Measurements from ENCODE around the gene CBFA2T2.
A peak's percentile ranks its signal among the peaks of the same experiment; 100 is the strongest.
"Not testable (repeated sequence)": the region's sequence is repeated elsewhere in the genome, so short reads cannot be mapped to it uniquely, and the experiment has no call there.

The CBFA2T2 gene

GRCh38 chr20:33551778-33552177 is 61.9 kb downstream of the CBFA2T2 start:
- no peak for DNase-seq

GRCh38 chr20:33552519-33552918 is 62.6 kb downstream of the CBFA2T2 start:
- DNase-seq: no peak

- DNase-seq: no peak
These were observed 63.6 kb downstream of the CBFA2T2 start for GRCh38 chr20:33553516-33553915.

- peak; percentile 92 for DNase-seq
These were observed 65.1 kb downstream of the CBFA2T2 start for GRCh38 chr20:33554914-33555420.

- DNase-seq: no peak
These were observed 65.9 kb downstream of the CBFA2T2 start for GRCh38 chr20:33555755-33556154.

DNA sequence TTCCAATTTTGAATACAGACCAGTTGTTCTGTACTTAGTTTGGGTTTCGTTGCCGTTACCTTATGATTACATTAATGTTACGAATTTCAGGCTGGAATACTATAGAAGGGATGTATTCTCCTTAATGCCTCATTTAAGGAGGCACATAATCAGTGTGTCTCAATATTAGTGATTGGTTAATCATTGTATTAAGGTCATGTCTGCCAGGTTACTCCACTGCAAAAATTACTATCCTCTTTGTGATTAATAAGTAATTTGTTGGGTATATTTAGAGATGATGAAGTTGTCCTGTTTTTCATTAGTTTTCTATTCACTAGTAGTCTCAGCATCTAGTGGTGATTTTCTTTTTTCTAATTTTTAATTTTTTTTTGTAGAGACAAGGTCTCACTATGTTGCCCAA is 66.3 kb downstream of the CBFA2T2 start:
- DNase-seq: no peak

- no peak for DNase-seq
These were observed 68.7 kb downstream of the CBFA2T2 start for GRCh38 chr20:33558348-33559144.

- no peak for DNase-seq
These were observed 69.3 kb downstream of the CBFA2T2 start for GRCh38 chr20:33559212-33559611.

DNA sequence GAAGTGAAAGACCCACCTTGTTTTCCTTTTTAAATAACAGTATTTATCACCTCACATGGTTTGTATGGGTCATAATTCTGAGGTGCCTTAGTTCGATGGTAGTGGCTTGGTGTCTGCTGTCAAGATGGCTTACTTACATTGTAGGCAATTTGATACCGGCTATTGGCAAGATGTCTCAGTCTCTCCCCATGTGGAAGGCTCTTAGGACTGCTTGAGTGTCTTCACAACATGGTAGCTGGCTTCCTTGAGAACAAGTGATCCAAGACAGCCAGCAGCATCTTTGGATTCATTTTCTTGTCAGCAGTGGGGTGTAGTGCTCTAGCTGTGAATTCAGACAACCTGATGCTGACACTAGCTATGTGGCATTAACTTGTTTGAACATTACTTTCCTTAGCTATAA is 70.1 kb downstream of the CBFA2T2 start:
- no peak for DNase-seq

DNA sequence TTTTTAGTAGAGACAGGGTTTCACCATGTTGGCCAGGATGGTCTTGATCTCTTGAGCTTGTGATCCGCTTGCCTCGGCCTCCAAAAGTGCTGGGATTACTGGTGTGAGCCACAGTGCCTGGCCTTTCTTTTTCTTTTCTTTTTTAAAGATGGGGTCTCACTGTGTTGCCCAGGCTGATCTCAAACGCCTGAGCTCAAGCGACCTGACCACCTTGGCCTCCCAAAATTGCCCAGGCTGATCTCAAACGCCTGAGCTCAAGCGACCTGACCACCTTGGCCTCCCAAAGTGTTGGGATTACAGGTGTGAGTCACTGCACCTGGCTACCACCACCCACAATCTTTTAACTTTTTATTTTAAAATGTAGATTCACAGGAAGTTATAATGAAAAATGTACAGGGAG is 71.2 kb downstream of the CBFA2T2 start:
- DNase-seq: not testable (repeated sequence)

GRCh38 chr20:33561692-33562601 is 72.1 kb downstream of the CBFA2T2 start:
- DNase-seq: peak; percentile 75

DNA sequence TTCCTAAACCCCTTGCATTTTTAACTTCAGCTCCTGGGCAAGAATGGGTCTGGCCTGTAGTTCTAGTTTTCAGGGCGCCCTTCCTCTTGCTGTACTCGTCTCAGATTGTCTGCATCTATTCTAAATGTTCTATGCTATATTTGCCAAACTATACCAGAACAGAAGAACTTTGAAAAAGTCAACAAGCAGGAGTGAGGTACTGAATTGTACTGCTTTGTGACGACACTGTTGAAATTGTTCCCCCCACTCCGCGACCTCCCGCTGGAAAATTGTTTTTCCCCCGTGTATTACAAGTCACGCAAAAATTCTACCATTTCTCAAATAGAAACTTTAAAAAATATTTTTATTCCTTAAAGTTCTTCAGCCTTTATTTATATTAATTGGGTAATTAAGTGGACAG is 73.9 kb downstream of the CBFA2T2 start:
- no peak for DNase-seq

DNA sequence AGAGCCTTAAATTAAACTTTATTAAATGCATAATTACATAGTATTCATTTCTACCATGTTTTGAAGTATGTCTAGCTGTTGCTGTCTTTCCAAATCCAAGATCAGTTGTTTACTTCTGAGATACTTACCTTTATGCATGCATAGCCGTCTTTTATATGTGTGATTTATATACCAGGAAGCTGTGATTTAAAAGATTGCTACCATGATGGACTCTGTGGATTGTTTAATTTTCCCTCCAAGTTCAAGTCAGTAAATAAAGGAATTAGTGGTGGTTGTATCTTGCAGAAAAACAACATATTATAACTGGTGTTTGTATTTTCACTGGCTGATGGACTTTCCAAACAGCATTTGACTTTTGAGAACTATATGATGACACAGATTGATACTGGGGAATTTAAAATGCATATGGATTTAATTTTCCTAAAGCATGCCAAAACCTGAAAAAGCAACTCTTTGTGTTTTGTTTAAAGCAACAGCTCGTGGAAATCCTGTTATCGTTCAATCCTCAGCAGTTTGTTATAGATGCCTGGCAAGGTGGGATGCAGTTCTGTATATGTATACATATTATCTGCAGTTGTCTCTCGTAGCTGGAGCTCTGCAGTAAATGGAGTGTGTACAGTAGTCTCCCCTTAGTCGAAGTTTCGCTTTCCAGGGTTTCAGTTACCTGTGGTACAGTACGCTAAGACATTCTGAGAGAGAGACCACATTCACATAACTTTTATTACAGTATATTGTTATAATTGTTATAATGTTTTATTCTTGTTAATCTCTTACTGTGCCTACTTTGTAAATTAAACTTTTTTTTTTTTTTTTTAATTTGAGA is 77.1 kb downstream of the CBFA2T2 start:
- DNase-seq: no peak

GRCh38 chr20:33567949-33568348 is 78.1 kb downstream of the CBFA2T2 start:
- DNase-seq: no peak

DNA sequence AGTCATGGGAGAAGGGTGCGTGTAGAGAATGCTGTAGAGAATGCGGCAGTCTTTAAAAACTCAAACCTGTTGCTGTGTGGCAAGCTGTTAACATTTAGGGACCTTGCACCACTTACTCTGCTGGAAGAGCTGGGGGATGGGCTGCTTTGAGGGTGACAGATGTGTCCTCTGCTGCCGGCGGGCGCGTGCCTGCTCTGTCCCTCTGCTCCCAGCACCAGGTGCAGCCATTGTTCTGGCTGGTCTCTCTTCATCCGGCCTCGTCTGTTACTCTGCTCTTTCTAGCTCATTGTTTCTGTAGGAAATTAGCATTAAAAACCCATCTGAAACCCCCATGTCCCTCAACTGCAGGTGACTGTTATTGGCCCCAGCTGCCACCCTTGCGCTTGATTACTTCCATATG is 78.5 kb downstream of the CBFA2T2 start:
- no peak for DNase-seq

DNA sequence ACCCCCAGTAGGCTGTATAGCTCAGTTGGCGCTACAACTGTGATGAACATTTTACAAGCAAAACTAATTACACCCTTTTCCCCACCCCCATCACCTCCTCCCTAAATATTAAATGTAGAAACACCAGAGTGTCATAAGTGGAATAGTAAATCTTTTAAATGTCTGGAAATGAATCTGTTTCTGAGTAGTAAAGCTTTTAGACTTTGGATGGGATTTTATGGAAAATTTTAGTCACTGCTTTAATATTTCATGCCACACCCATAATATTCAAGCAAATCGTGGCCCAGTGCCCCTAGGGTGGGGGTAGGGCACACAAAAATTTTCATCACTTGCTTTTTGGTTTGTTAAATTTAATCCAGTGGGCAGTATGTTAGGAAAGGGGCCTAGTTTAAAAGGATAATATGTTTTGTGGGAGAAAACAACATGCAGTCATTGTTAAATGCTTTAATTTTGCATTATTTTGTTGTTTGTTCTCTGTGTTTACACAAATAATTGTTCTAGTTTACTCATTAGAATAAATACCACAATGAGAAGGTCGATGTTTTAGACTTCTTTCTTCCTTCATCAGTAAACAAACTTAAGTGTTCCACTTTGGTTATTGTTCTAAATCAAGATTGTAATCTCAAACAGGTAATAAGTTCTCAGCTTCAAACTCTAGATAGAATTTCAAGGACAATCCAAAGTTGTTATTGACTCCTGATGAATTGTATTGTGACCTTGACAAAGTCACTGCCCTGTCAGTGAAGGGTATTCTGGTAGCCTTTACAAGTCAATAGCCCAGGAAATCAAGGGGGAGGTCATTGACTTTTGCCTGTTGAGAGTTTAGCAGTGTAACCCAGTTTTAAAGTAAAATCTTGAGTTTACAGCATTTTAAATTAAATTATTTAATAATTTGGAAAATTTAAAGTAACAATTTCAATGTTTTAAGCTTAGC is 79.2 kb downstream of the CBFA2T2 start:
- DNase-seq: peak; percentile 36

- no peak for DNase-seq
These were observed 80.0 kb downstream of the CBFA2T2 start for GRCh38 chr20:33569802-33570391.

GRCh38 chr20:33570743-33571142 is 80.8 kb downstream of the CBFA2T2 start:
- no peak for DNase-seq

- not testable (repeated sequence) for DNase-seq
These were observed 83.4 kb downstream of the CBFA2T2 start for GRCh38 chr20:33573268-33573667.

DNA sequence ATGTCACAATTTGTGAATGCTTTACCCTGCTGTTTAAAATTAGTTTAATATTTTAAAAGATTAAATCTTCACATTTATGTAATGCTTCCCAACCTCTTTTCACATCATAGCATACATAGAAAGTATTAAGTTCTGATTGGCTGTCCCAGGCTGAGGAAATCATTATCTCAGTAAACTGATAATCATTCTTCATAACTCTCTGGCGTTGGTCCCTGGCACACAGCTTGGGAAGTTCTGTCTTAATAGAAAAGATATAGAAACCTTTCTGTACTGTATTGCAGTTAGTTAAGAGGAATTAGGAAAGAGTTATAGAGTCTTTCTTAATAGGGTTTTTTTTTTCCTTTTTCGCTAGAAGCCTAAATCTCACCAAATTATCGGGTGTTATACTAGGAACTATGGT is 85.4 kb downstream of the CBFA2T2 start:
- no peak for DNase-seq

All from fibroblast of skin of scalp (primary cell).